HG03354 (cell line): ENCODE results near the gene NUP210.

Experiments used
- ATAC-seq: cut with Tn5 transposase; IDR thresholded peaks from one replicate; pipeline ENCODE4 v1.9.1; 2021; ENCODE audit warnings: mild to moderate bottlenecking; ENCODE audit not compliant: unreplicated experiment, poor library complexity, severe bottlenecking

The NUP210 gene

DNA sequence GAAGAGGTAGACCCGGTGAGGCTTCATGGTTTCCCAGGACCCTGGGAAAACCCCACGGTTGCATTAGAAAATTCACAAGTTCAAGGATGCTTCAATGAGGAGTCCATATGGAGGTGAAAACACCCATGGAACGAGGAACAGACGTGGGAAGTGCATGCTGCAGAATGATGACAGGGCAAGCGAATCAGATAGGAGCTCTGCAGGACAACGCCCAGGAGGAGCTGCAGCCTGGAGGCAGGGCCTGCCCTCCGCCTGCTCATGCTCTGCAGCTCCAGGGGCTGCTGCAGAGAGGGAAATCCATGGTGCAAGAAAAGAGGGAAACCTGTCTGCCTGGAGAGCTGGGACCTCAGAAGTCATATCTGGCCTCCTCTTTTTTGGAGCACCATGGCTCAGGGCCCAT lies 61.5 kb downstream of the NUP210 start:
- no peak for ATAC-seq

DNA sequence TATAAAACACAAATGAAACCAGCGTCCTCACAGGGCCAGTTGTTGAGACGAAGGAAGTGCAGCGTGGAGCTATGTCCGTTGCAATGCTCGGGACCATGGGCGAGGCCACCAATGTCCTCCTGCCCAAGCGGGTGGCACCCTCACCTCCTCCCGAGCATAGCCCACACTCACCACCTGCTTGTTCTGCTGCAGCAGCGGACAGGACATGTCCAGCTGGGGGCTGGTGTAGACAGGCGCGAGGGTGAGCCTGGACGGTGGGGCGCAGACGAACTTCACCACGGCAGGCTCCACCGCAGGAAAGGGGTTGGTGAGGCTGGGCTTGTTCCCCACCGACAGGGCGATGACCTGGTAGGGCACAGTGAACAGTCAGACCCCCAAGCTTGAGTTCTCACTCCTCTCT lies 62.1 kb downstream of the NUP210 start:
- ATAC-seq, result no peak

DNA sequence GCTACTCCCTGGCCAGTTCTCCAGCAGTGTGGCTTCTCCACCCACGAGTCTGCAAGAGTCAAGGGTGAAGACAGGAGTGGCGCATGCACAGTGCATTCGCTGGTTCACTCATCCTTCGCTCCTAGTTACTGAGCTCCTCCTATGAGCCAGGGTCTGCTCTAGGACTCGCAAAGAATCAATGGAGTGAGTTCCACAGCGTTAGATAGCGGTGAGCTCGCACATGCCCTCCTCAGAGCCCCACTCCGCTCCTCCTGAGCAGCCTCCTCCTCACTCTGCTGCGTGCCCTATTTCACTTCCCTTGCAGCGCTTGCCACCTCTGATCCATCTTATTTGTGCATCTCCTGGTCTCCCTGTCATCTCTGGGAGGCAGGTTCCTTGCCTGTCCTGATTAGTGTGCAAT lies 63.0 kb downstream of the NUP210 start:
- no peak for ATAC-seq

DNA sequence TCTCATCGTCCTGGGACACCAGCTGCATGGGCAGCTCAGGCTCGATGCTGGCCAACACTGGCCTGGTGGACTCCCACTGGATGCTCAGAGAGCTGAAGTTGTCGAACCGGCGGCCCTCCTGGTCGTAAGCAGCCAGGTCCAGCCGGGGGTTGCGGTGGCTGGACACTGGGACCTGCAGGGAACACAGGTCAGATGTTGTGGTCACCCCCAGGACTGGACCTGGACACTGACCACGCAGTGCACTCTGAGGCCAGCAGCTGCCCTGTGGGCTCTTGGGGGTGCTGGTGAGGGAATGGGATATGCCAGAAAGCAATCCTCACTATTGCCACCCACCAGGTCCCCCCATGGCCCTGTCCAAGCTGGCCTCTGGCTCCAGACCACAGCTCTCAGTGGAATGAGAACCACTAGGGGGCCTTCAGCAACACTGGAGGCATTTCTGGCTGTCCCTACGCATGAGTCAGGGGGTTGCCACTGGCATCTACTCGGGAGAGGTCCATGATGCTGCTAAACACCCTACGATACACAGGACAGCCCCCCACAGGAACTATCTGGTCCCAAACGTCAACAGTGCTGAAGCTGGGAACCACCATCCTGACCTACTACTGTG lies 66.1 kb downstream of the NUP210 start:
- ATAC-seq, result no peak

DNA sequence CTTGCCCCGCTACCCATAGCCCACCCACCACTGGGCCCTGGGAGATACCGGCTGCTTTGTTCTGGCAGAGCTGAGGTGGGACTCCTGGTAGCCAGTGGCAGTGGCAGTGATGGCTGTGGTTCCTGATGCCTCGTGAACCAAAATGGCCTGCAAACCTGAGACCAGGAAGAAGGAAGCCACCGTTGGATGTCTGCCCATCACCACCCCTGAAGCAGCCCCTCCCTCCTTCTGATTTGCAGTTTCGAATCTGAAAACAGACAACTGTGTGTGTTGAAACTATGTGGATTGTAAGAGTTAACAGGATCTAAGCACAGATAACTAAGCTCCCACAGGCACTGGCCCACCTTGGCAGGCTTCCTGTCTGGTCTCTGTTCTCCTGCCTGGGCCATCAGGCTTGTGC lies 66.6 kb downstream of the NUP210 start:
- no peak for ATAC-seq

DNA sequence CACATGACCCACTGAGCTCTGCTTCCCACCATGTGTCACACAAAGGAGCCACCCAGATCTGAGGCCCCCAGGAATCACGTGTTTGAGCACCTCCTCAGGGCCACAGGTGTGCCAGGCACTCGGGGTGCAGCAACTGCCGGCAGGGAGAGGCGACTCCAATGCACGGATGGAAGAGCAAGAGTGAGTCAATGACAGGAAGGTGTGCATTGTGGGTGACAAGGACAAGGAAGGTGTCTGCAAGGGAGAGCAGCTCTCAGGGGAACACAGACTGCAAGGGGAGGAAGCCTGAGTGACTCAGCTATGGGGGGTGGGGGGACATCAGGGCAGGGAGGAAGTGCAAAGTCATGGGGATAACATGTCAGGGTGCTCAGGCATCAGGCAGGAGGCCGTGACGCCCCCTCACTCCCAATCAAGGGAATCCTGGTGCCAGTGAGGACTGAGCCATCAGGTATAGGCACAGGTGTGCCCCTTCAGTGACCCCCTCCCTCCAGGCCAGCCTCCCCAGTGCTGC lies 67.4 kb downstream of the NUP210 start:
- ATAC-seq, result no peak

DNA sequence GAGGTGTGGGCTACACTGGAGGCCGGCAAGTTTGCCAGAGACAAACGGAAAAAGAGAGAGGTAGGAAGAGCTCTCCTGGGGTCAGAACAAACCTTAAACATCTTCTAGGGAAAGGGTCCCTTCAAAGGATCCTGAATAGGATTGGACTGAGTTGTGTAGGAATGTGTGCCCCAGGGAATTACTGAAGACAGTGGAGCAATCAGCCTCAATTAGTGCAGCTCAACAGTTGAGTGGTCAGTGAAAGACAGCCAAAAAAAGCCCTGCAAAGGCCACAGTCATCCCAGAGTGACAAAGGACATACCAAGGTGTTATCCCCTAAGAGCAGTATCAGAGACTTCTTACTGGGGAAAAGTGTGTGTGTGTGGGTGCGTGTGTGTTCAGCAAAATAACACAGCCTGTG lies 70.3 kb downstream of the NUP210 start:
- no peak for ATAC-seq

DNA sequence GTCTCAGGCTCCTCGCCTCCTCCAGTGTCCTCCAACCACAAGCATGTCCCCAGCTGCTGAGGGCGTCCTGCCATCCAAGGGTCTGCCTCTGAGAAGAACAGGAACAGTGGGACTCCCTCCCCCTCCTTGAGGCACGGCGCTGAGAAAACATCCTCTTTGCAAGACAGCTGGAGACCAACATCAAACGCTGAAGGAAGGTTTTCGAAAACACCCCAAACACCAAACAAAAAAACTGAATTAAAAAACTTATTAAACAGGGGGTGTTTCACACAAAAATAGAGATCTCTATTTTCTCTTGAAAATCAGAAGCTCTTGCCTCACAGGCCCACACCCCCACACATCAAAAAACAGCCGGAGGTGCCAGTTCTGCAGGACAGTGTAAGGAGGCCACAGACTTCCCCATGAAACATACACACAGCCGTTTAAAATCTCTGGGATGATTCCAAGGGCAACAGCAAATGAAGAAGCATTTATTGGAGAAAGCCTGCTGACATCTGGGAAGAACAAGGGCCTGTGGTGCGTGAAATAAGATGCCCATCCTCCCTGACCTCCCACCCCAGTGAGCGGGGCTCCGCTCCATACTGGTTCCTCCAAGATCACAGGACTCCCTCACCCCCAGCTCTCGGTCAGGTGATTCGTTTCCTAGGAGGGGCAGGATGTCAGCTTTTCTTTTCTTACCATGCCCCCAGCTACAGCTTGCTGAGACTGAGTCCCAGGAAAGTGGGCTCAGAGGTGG lies 71.3 kb downstream of the NUP210 start:
- ATAC-seq, result no peak

DNA sequence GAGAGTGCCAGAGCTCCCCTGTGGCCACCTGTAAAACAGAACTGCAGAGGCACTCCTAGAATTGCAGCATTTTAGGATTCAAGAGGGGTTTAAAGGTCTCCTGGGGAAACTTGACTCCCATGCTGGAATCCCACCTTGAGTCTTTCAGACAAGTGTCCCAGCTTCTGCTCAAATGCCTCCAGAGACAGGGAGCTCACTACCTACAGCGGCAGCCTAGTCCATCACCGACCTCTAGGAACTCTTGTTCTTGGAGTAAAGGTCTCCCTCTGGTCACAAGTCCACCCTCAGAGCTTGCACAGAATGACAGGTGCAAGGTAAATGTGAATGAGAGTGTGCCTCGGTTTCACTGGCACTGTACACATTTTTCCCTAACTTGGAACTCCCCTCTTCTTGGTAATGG lies 72.0 kb downstream of the NUP210 start:
- ATAC-seq, result no peak

DNA sequence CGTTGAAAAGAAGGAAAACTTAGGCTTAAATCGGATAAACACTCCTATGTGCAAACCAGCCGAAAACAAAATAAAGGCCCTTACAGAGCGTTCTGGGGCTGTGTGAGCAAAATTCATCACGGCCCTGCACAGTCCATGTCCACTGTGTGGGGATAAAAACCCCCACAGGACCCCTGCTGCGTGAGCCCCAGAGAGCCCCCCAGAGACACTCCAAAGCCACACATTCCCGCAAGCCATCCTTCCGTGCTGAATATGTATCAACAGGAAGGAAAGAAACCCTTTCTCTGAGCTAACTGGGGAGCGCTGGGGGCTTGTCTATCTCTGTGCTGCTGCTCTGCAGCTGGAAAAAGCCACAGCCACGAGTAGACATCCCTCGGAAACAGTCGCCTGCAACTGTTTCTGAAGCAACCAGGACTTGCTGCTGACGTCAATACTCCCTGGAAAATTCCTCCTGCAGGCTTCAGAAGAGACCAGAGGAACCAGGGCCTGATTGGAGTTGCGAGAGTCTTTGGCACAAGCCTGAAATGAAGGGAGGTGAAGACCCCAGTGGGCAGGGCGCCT lies 72.7 kb downstream of the NUP210 start:
- no peak for ATAC-seq

DNA sequence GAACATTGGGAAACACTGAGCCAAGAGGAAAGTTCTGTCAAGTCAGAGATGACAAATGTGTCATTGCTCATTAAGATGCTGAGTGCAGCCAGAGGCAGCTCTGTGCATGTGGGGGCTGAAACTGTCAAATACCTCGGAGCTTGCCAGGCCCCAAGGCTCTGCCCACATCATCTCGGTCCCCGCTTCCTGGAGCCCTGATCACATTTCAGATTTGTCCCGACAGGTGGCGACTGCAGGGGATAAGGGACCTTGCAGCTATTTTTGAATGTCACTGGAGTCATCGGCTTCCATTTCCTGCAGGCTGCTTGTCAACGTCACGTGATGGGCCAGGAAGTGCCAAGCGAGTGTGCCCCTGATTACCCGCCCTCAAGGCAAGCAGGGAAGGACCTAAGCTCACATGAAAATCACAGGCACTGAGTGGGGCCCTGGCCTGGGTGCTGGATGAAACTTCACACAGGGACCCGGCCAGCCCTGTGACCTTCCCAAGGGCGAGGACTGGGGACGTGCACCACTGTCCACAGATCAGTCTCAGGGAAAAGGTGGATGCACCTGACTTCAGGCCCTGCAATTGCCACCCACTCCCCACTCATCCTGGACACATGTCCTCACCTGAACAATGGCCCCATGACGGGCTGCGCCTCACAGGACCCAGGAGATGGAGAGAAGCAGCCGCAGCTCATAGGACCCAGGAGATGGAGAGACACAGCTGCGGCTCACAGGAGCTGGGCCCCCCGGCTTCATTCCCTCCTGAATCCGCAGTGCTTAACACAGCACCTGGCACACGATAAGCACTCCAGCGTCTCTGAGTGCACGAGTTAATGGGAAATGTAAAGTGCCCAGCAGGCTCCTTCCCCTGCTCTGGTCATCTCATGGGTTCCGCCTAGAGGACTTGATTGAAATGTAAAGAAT lies 73.4 kb downstream of the NUP210 start:
- ATAC-seq, result no peak

DNA sequence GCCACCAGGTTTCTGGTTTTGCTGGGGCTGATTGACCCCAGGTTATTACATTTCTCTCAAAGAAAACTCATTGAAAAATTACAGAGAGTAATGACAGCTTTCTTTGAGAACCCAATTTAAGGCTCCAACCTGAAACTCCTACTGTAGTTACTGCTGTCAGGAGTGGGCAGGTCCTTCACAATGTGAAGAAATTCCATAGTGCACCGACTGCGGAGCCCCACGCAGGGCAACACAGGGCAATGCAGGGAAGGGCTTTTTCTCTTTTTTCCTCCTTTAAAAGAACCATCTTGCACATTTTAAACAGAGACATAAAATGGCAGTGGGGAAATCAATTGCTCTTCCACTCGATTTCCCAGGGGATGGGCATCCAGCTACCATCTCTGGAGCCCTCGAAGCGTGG lies 74.3 kb downstream of the NUP210 start:
- ATAC-seq, result no peak

DNA sequence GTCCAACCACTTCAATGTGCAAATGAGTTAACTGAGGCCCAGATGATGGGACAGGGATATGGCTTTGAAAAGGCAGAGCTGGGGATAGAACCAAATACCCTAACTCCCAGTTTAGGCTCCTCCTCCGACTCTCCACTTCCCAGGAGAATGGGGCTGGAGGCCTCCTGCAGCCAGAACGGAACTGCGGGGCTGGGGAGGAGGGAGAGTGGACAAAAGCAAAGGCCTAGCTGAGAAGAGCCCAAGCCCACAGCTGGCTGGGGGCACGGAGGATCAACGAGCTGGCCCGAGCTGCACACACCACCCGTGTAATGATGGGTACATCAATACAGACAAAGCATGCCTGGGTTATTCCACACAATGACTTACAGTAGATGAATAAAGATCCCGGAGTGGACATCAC lies 74.8 kb downstream of the NUP210 start:
- ATAC-seq, result no peak

DNA sequence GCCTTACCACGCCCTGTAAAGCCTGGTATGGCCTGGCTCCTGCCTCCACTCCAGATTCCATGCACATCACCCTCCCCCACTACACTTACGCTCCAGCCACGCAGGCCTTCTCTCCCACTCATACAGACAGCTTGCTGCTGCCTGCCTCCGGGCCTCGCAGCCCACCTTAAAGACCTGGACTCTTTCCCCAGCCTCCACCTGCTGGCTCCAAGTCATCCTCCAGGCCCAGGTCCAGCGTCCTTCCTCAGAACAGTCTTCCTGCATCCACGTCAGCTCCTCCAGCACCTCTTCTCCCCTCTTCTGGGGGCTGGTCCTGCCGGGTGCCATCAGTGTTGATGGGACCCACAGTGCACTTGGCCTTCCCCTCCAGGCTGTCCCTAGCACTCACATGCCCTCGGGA lies 75.5 kb downstream of the NUP210 start:
- ATAC-seq, result no peak

DNA sequence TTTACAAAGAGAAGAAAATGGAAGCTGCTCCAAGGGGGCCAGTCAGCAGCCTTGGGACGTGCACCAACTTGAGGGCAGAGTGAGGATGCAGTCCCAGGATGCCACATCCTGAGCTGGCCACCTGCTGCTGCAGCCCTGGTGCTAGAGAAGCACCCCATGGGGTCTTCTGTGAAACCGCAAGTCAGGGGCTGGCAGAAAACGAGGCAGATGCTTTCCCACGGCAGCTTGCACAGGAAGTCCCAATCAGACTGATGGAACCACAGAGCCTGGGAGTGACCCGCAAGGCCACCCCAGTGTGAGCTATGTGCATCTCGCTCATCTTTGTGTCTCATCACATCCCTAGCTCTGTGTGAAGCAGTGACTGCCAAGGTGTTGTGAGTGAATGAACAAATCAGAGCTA lies 76.5 kb downstream of the NUP210 start:
- ATAC-seq, result no peak

DNA sequence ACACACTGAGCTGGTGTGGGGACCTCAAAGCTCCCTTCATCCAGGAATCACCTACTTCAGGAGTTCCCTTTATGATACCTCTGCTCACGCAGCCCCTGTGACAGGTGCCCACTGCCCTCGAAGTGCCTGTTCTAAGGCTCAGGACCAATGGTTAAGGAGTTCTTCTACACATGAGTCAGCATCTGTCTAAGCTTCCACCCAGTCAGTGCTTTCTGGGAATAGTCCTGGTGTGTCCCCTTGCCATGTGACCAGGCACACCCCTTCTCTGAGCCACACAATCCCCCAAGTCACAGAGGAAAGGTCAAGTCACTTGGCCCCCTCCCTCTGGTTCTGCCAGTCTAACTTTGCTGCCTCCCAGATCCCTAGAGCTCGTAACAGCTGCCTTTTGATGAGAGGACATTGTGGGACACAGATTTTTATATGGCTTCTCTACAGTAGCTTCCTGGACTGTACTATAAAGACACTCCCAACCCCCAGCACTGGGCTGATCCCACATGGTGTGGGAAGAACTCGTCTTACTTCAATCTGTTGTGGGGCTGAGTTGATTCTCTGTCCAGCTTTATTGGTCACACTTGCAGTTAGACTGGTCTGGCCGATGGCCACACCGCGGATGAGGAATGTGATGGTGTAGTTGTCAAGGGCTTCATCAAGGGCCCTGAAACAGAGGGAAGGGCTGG lies 78.8 kb downstream of the NUP210 start:
- ATAC-seq, result no peak

DNA sequence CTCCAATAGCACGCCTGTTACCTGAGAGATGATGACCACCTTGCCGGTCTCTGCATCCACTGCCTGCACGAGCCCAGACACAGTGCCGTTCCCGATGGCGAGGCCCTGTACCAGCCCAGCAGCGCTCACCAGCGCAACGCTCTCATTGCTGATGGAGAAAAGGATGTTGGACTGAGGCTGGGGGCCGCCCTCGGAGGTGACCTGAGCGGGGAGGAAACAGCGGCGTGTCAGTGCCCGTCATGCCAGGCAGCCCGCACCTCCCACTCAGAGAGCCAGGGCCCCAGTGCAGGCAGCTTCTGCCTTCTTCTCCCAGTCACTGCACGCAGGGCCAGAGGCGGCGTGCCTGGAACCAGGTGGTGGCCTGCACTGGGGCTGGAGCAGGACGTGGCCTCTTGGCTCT lies 80.3 kb downstream of the NUP210 start:
- ATAC-seq, result no peak

DNA sequence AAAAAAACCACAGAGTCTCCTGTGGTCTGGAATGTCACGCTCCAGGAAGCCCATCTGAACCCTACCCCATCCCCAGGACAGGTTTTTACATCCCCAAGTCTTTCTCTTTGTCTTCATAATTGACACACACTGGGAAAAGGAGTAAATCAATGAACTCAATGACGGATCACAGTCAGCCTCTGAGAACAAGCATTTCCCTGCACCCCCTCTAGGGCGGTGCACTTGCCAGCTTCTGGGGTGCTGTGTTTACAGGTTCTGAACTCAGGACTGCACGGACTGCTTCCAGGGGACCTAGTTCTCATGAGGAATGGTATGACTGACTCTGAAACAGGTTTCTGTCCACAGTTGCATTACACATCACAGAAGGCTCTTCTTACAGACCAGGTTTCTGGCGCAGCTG lies 81.1 kb downstream of the NUP210 start:
- ATAC-seq, result no peak

DNA sequence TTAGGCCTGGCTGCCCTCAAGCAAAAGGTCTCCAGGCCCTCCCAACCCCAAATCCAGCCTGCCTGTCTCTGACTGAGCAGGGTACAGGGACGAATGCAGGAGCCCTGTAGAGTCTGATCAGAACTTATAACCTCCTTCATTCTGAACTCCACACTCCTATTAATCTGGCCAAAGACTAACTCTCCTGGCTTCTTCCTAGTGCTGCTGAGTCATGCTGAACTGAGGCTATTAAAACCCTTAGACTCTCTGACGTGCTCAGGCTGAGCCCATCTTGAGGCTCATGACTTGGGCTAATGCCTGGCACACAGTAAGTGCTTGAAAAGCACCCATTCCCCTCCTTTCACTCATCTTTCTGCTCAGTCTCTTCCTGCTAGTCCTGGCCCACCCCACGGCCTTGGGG lies 81.9 kb downstream of the NUP210 start:
- ATAC-seq, result no peak

DNA sequence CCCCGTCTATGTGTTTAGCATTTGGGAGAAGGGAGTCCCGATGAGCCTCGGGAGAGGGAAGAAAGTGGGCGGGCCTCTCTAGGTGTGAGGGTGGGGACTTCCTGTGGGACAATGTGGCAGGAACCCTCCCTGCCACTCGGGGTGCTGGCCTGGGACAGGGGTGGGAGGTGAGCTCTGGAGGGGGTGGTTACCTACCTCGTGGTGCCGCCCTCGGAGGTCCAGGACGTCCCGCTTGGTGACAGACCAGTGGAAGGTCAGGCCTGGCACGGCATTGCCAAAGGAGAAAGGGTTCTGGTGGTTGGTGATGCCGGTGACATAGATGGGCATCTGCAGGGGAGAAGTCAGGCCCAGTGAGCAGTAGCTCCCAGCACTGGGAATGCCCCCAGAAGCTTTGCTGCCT lies 83.5 kb downstream of the NUP210 start:
- ATAC-seq, result no peak
